ENCODE data around the gene SUSD6.

Gene SUSD6

GRCh38 chr14:69685218-69685616 is 73.8 kb downstream of the SUSD6 start:
- no peak overlapping the region for H3K4me3 ChIP-seq (ENCODE audit: low read depth, low read length)
- DNase-seq (ENCODE audit: low read depth, low spot score): no peak
- in situ Hi-C loops (cut with HindIII; ENCODE audit: low sequenced_read_pairs): no loop called here
- TF ChIP-seq CTCF (IDR thresholded peaks at IDR 0.05; ENCODE audit: low read depth, low read length): no peak

- TF ChIP-seq CTCF (IDR thresholded peaks at IDR 0.05; ENCODE audit: low read depth, low read length): no peak
- in situ Hi-C loops (cut with HindIII; ENCODE audit: low sequenced_read_pairs): no loop called here
- DNase-seq (ENCODE audit: low read depth, low spot score): peak; percentile 60
- H3K4me3 ChIP-seq (ENCODE audit: low read depth, low read length): no peak overlapping the region
Observed at GRCh38 chr14:69685716-69686115, 74.3 kb downstream of the SUSD6 start.

DNA sequence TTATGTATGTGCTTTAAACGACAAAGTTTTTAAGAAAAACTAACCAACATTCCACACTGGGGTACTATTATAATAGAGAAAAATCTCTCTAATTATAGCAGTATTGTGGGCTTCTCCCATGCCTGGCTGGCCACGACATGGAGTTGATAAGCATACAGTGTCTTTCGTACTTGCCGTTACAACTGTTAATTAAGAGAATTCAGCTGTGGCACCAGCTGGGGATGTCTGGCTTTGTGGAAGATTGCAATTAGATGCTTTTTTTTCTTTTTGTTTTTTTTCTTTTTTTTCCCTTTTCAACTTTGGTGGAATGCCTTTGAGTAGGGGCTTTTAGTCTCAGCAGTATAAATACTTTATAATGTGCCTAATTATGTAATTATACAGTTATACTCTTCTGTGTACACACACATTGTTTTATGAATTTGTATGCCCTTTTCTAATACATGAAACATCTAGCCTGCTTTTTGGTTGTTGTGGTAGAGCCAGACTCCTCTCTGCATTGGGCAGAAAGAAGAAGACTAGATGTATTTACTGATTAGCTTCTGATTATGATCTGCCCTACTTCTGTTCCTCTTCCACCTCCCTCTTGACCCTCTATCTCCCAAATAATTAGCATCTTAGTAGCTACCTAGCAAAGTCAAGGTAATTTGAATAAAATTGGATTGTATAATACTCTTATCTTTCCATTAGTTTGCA is 76.4 kb downstream of the SUSD6 start:
- H3K4me3 ChIP-seq (ENCODE audit: low read depth, low read length): no peak overlapping the region
- in situ Hi-C loops (cut with HindIII; ENCODE audit: low sequenced_read_pairs): no loop called here
- no peak for TF ChIP-seq CTCF (IDR thresholded peaks at IDR 0.05; ENCODE audit: low read depth, low read length)
- no peak for DNase-seq (ENCODE audit: low read depth, low spot score)

DNA sequence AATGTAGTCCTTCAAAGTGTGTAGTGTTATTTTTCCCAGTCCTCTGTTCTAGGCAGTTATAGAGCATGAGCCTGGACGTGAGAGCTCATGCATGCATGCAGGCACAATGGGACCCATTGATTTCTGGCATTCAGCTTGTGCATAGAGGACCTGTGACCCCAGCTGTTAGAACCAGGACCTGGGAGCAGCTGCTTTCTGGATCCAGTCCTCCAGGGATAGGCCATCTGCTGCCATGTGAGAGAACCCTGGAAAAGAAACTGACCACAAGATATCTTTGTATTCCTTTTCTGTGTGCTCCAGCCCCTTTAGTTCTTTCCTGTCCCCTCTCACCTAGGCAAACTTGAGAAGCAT is 76.9 kb downstream of the SUSD6 start:
- in situ Hi-C loops (cut with HindIII; ENCODE audit: low sequenced_read_pairs): no loop called here
- no peak for TF ChIP-seq CTCF (IDR thresholded peaks at IDR 0.05; ENCODE audit: low read depth, low read length)

GRCh38 chr14:69690042-69690441 is 78.6 kb downstream of the SUSD6 start:
- in situ Hi-C loops (cut with HindIII; ENCODE audit: low sequenced_read_pairs): no loop called here
- no peak for DNase-seq (ENCODE audit: low read depth, low spot score)
- no peak for TF ChIP-seq CTCF (IDR thresholded peaks at IDR 0.05; ENCODE audit: low read depth, low read length)
- no peak overlapping the region for H3K4me3 ChIP-seq (ENCODE audit: low read depth, low read length)

More for the DNA sequence above, 76.9 kb downstream of the SUSD6 start:
- no peak for DNase-seq (ENCODE audit: low read depth, low spot score)
- no peak overlapping the region for H3K4me3 ChIP-seq (ENCODE audit: low read depth, low read length)

DNA sequence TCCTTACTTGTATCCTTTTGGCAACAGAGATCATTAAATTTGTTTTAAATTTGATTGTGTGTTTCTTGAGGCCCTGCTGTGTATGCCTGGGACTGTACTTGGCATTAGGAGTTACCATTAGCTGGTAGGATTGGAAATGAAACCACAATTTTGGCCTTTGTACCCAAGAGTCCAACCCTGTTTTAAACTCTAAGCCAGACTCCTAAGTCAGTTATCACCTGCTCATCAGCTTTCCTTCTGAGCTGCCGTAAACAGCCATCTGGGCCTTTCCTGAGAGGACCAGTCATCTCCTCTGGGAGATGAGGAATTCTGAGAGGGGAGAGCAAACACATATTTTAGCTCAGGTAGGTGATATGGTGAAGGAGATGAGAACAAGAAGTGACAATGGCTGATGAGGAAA is 81.2 kb downstream of the SUSD6 start:
- DNase-seq (ENCODE audit: low read depth, low spot score): no peak
- no peak overlapping the region for H3K4me3 ChIP-seq (ENCODE audit: low read depth, low read length)
- no peak for TF ChIP-seq CTCF (IDR thresholded peaks at IDR 0.05; ENCODE audit: low read depth, low read length)
- in situ Hi-C loops (cut with HindIII; ENCODE audit: low sequenced_read_pairs): no loop called here

All from astrocyte of the spinal cord (primary cell).